ENCODE data around the gene SERINC3. TPM values are rescaled to one million over a fixed set of nuclear protein-coding genes. Genes with fewer than 3 reads are reported as not detected.
A peak's percentile ranks its signal among the peaks of the same experiment; 100 is the strongest.

The SERINC3 gene
- total and polyA plus RNA-seq, 2 of the 13 experiments (the other 11 are each of a cell fraction or from before 2014, with no cell fraction given): 82.0 to 226 TPM

- TF ChIP-seq SIX4 (CRISPR knock-in tag; IDR thresholded peaks at IDR 0.05): peak; percentile 54; the same call in 1 of the 2 replicates
- peak; percentile 18; the same call in 1 of the 2 replicates for TF ChIP-seq ATRX (CRISPR knock-in tag; IDR thresholded peaks at IDR 0.05; ENCODE audit: borderline replicate concordance)
- peak; percentile 83; the same call in 1 of the 2 replicates for TF ChIP-seq TIGD3 (CRISPR knock-in tag; IDR thresholded peaks at IDR 0.05; ENCODE audit: borderline replicate concordance)
- peak; percentile 89 for TF ChIP-seq TEAD3 (CRISPR knock-in tag; optimal IDR thresholded peaks at IDR 0.05; ENCODE audit: borderline replicate concordance)
- TF ChIP-seq TBX2 (CRISPR knock-in tag; IDR thresholded peaks at IDR 0.05; ENCODE audit: borderline replicate concordance): peak; percentile 96
- TF ChIP-seq ZNF264 (CRISPR knock-in tag; IDR thresholded peaks at IDR 0.05): peak; percentile 84
- TF ChIP-seq THYN1 (CRISPR knock-in tag; IDR thresholded peaks at IDR 0.05; ENCODE audit: borderline replicate concordance, low read depth): peak; percentile 98
- no peak for TF ChIP-seq TRIM24 (CRISPR knock-in tag; IDR thresholded peaks at IDR 0.05)
- TF ChIP-seq ZFY (CRISPR knock-in tag; IDR thresholded peaks at IDR 0.05): peak; percentile 97
- no peak for TF ChIP-seq ZNF282 (IDR thresholded peaks at IDR 0.05; ENCODE audit: partially characterized antibody)
- TF ChIP-seq KDM4B (CRISPR knock-in tag; IDR thresholded peaks at IDR 0.05): peak; percentile 95; the same call in 1 of the 2 replicates
- peak; percentile 94 for TF ChIP-seq KMT2A (CRISPR knock-in tag; IDR thresholded peaks at IDR 0.05)
- TF ChIP-seq ZNF556 (CRISPR knock-in tag; IDR thresholded peaks at IDR 0.05; ENCODE audit: borderline replicate concordance): peak; percentile 100
- peak; percentile 78 for TF ChIP-seq ZNF12 (CRISPR knock-in tag; IDR thresholded peaks at IDR 0.05)
- no peak for TF ChIP-seq NBN (conservative IDR thresholded peaks at IDR 0.05)
- TF ChIP-seq ZEB1 (IDR thresholded peaks at IDR 0.05; ENCODE audit: insufficient replicate concordance, low read depth): peak; percentile 73
- TF ChIP-seq HOXA5 (CRISPR knock-in tag; IDR thresholded peaks at IDR 0.05): peak; percentile 97; the same call in 1 of the 2 replicates
- TF ChIP-seq POGK (CRISPR knock-in tag; conservative IDR thresholded peaks at IDR 0.05): peak; percentile 96
- peak; percentile 78 for TF ChIP-seq PAXIP1 (CRISPR knock-in tag; conservative IDR thresholded peaks at IDR 0.05)
- TF ChIP-seq RBM39 (IDR thresholded peaks at IDR 0.05; ENCODE audit: low read depth, low read length, poor library complexity, severe bottlenecking): peak; percentile 98
- no peak; the same call in 1 of the 2 replicates for TF ChIP-seq MTF2 (CRISPR knock-in tag; IDR thresholded peaks at IDR 0.05; ENCODE audit: borderline replicate concordance)
- TF ChIP-seq ZNF143 (CRISPR knock-in tag; IDR thresholded peaks at IDR 0.05): peak; percentile 40; the same call in 1 of the 2 replicates
- TF ChIP-seq ZNF670 (CRISPR knock-in tag; IDR thresholded peaks at IDR 0.05; ENCODE audit: borderline replicate concordance): peak; percentile 93
These were observed 45.9 kb downstream of the SERINC3 start, which contains the start of gene TTPAL (continued) for GRCh38 chr20:44475694-44476560.
